ENCODE data around the gene OR2M3.
A peak's percentile ranks its signal among the peaks of the same experiment; 100 is the strongest.
"Not testable (repeated sequence)": the region's sequence is repeated elsewhere in the genome, so short reads cannot be mapped to it uniquely, and the experiment has no call there.

OR2M3 gene

DNA sequence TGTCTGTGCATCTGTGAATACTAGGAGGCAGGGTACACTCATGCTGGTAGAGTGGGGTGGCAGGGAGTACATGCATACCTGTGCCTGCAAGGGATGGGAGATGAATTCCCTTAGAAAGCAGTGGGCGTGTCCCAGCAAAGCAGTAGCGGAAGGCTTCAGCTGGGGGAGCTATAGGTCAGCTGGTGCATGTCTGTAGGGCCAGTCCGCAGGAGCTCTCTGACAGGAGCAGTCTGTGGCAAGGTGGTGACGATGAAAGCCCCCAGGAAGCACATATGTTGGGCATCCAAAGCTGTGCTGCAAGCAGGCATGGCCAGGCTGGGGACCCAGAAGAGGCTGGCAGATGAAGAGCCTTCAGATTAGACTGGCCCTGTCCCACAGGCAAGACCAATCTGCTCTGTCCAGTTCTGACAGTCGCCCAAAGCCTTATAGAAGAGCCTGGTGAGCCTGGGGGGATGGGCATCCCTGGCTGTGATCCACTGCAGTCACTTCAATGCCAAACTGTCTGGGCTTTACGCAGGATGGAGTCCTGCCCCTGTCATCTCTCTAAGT lies 32.4 kb downstream of the OR2M3 start:
- no peak for DNase-seq (ENCODE audit: low read depth)
- no peak overlapping the region for H3K4me3 ChIP-seq (ENCODE audit: low read depth, low read length)
- TF ChIP-seq CTCF (IDR thresholded peaks at IDR 0.05; ENCODE audit: insufficient read depth, low read depth, low read length, missing control alignments): no peak

GRCh38 chr1:248231117-248231516 lies 34.1 kb downstream of the OR2M3 start, which contains the start of gene OR2M4:
Gene OR2M4 (plus strand): TSS chr1:248231417. CDS start chr1:248238929, 7,512 bp downstream.
- no peak for TF ChIP-seq CTCF (IDR thresholded peaks at IDR 0.05; ENCODE audit: insufficient read depth, low read depth, low read length, missing control alignments)
- no peak within 1 kb of the TSS for H3K4me3 ChIP-seq (ENCODE audit: low read depth, low read length)
- DNase-seq (ENCODE audit: low read depth): no peak

DNA sequence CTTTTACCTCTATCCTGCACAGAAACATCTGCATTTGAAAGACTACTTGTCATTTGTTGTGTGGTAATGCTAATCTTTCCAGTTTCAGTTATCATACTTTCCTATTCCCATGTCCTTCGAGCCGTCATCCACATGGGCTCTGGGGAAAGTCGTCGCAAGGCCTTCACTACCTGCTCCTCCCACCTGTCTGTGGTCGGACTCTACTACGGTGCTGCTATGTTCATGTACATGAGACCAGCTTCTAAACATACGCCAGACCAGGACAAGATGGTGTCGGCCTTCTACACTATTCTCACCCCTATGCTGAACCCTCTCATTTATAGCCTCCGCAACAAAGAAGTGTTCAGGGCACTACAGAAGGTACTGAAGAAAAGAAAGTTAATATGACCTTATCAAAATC lies 42.4 kb downstream of the OR2M3 start:
- no peak for DNase-seq (ENCODE audit: low read depth)
- H3K4me3 ChIP-seq (ENCODE audit: low read depth, low read length): no peak overlapping the region
- no peak for TF ChIP-seq CTCF (IDR thresholded peaks at IDR 0.05; ENCODE audit: insufficient read depth, low read depth, low read length, missing control alignments)

DNA sequence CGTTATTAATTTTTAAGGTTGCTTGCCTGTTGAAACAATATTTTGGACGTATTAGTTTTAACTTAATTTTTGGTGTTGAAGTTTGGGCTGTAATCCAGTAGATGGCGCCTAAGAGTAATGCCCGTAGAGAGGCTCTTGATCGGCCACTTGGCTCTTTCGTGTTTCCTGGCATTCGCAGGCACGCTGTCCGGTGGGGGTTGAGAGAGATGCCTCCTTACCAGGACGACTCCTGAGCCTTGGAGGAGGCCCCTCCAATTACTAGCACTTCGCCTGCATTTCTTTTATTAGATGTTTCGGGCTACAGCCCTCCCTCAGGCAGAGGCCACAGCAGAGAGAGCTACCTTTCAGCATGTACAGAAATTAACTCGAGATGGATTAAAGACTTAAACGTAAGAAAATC lies 46.1 kb downstream of the OR2M3 start:
- DNase-seq (ENCODE audit: low read depth): peak; percentile 66
- no peak overlapping the region for H3K4me3 ChIP-seq (ENCODE audit: low read depth, low read length)
- TF ChIP-seq CTCF (IDR thresholded peaks at IDR 0.05; ENCODE audit: insufficient read depth, low read depth, low read length, missing control alignments): peak; percentile 77

GRCh38 chr1:248259309-248259708 lies 62.2 kb downstream of the OR2M3 start:
- not testable (repeated sequence) for H3K4me3 ChIP-seq (ENCODE audit: low read depth, low read length); DNase-seq (ENCODE audit: low read depth)

Data from GM12865 (cell line).